OCI-LY3 (cell line): ENCODE measurements around the gene SH3YL1.
"Not testable (repeated sequence)": the region's sequence is repeated elsewhere in the genome, so short reads cannot be mapped to it uniquely, and the experiment has no call there.

ENCODE experiments used
- CTCF ChIP-seq: fragments of 200-600, 300-600 bp; sonication (generic); IDR thresholded peaks from 2 replicates; pipeline ENCODE4 v1.5.1; 2014; ENCODE audit warnings: antibody characterized with exemption, low read length, low read depth
- EZH2phosphoT487 ChIP-seq: fragments of 200-600 bp; shearing (Covaris generic); IDR thresholded peaks from 2 replicates; pipeline ENCODE4 v1.6.1; 2018; ENCODE audit warnings: antibody characterized with exemption, mixed run types, low read depth

DNA sequence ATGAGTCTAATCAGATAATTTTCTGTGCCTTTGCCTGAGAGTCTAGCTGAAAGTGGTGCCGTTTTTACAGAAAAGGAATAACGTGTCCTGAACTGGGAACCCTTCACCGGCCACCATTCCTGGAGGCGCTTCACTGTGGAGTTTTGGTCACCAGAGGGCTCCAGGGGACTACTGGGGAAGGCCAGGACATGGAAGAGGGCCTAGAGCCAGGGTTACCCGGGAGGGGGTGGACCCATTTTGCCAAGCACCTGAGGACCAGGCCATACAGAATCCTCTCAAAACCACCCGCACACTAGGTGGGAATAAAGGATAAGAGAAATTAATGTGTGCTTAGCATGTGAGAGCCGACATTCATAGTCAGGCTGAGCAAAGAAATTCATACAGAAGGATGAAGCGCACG lies 91.7 kb downstream of the SH3YL1 start:
- TF ChIP-seq CTCF, EZH2phosphoT487: not testable (repeated sequence)
